ENCODE results near the gene OR2J1. TPM values are rescaled to one million over a fixed set of nuclear protein-coding genes. Genes with fewer than 3 reads are reported as not detected.
"Not testable (repeated sequence)": the region's sequence is repeated elsewhere in the genome, so short reads cannot be mapped to it uniquely, and the experiment has no call there.

OR2J1 gene
- total and polyA plus RNA-seq, 4 experiments from 2014 or later = not detected

- ChIA-PET POLR2A (ENCODE audit: partially characterized antibody) (no interaction called here), CTCF (ENCODE audit: partially characterized antibody) (no interaction called here)
- intact Hi-C loops (cut with micrococcal nuclease) = no loop called here
Measured at GRCh38 chr6:29092957-29093356, 6.3 kb upstream of the OR2J1 start.

GRCh38 chr6:29097803-29098202 lies 1.5 kb upstream of the OR2J1 start:
- H3K27me3 ChIP-seq (ENCODE audit: insufficient read depth, low read length) = no peaks in the 10 kb centered on the region
- H3K27me3 Mint-ChIP-seq = peaks cover 8 to 12% of the 10 kb centered on the region in 2 donors
- no peak overlapping the region for H3K4me3 ChIP-seq (ENCODE audit: low read length in 2 of 2)
- no peaks in the 10 kb centered on the region for H3K4me1 Mint-ChIP-seq
- CTCF ChIA-PET (ENCODE audit: partially characterized antibody) = no interaction called here
- H3K9me3 ChIP-seq (ENCODE audit: control insufficient read depth in 1 of 2, low read length in 2 of 2) = no peaks in the 10 kb centered on the region
- POLR2A ChIA-PET (ENCODE audit: partially characterized antibody) = no interaction called here
- no peak overlapping the region for H3K4me3 Mint-ChIP-seq
- no peaks in the 10 kb centered on the region for H3K4me1 ChIP-seq (ENCODE audit: insufficient read depth, low read length)
- no peaks in the 10 kb centered on the region for H3K36me3 ChIP-seq (ENCODE audit: insufficient read depth, low read length)
- no peak for DNase-seq
- no peak overlapping the region for H3K27ac Mint-ChIP-seq
- H3K9me3 Mint-ChIP-seq = peaks cover 0 to 2% (median 0%) of the 10 kb centered on the region in 8 donors
- H3K27ac ChIP-seq (ENCODE audit: low read depth, low read length) = no peak overlapping the region
- H3K36me3 Mint-ChIP-seq = no peaks in the 10 kb centered on the region
- intact Hi-C loops (cut with micrococcal nuclease) = no loop called here

More at GRCh38 chr6:29092957-29093356, 6.3 kb upstream of the OR2J1 start:
- no peak overlapping the region for H3K27ac Mint-ChIP-seq
- Histone ChIP-seq H3K27ac (ENCODE audit: low read depth, low read length) (no peak overlapping the region), H3K4me1 (ENCODE audit: insufficient read depth, low read length) (no peaks in the 10 kb centered on the region), H3K9me3 (ENCODE audit: control insufficient read depth in 1 of 2, low read length in 2 of 2) (no peaks in the 10 kb centered on the region), H3K4me3 (ENCODE audit: low read length in 2 of 2) (no peak overlapping the region), H3K27me3 (ENCODE audit: insufficient read depth, low read length) (no peaks in the 10 kb centered on the region), H3K36me3 (ENCODE audit: insufficient read depth, low read length) (no peaks in the 10 kb centered on the region)
- no peak overlapping the region for H3K4me3 Mint-ChIP-seq
- no peaks in the 10 kb centered on the region for H3K4me1 Mint-ChIP-seq
- H3K27me3 Mint-ChIP-seq = peaks cover 13 to 18% of the 10 kb centered on the region in 2 donors
- H3K9me3 Mint-ChIP-seq = peaks cover 0 to 3% (median 0%) of the 10 kb centered on the region in 8 donors
- no peak for DNase-seq
- no peaks in the 10 kb centered on the region for H3K36me3 Mint-ChIP-seq

GRCh38 chr6:29107758-29108157 lies 8.5 kb downstream of the OR2J1 start, which contains the start of gene OR2J3:
Gene OR2J3 (plus strand): TSS chr6:29108058. CDS start chr6:29111891, 3,833 bp downstream.
- DNase-seq = no peak
- H3K27ac Mint-ChIP-seq = no peak within 1 kb of the TSS
- peaks cover 17 to 32% of the 10 kb centered on the region in 2 donors for H3K27me3 Mint-ChIP-seq
- H3K4me1 Mint-ChIP-seq = no peaks in the 10 kb centered on the region
- ChIA-PET POLR2A (ENCODE audit: partially characterized antibody) (no interaction called here), CTCF (ENCODE audit: partially characterized antibody) (no interaction called here)
- Histone ChIP-seq H3K27me3 (ENCODE audit: insufficient read depth, low read length) (peaks cover 6% of the 10 kb centered on the region), H3K36me3 (ENCODE audit: insufficient read depth, low read length) (no peaks in the 10 kb centered on the region), H3K4me1 (ENCODE audit: insufficient read depth, low read length) (no peaks in the 10 kb centered on the region), H3K27ac (ENCODE audit: low read depth, low read length) (no peak within 1 kb of the TSS), H3K4me3 (ENCODE audit: low read length in 2 of 2) (no peak within 1 kb of the TSS), H3K9me3 (ENCODE audit: control insufficient read depth in 1 of 2, low read length in 2 of 2) (no peaks in the 10 kb centered on the region)
- intact Hi-C loops (cut with micrococcal nuclease) = no loop called here
- H3K9me3 Mint-ChIP-seq = peaks cover 0 to 2% (median 0%) of the 10 kb centered on the region in 8 donors
- no peaks in the 10 kb centered on the region for H3K36me3 Mint-ChIP-seq
- no peak within 1 kb of the TSS for H3K4me3 Mint-ChIP-seq

- no peaks in the 10 kb centered on the region for H3K9me3 Mint-ChIP-seq
- Histone ChIP-seq H3K36me3 (ENCODE audit: insufficient read depth, low read length) (no peaks in the 10 kb centered on the region), H3K27me3 (ENCODE audit: insufficient read depth, low read length) (peaks cover 6% of the 10 kb centered on the region), H3K4me1 (ENCODE audit: insufficient read depth, low read length) (no peaks in the 10 kb centered on the region), H3K4me3 (ENCODE audit: low read length in 2 of 2) (no peak overlapping the region), H3K9me3 (ENCODE audit: control insufficient read depth in 1 of 2, low read length in 2 of 2) (no peaks in the 10 kb centered on the region), H3K27ac (ENCODE audit: low read depth, low read length) (no peak overlapping the region)
- no peak overlapping the region for H3K4me3 Mint-ChIP-seq
- DNase-seq = peak in 1 of 5 donors; percentile 0
- H3K4me1 Mint-ChIP-seq = no peaks in the 10 kb centered on the region
- POLR2A ChIA-PET (ENCODE audit: partially characterized antibody) = no interaction called here
- H3K27me3 Mint-ChIP-seq = peaks cover 12 to 18% of the 10 kb centered on the region in 2 donors
- no peak overlapping the region for H3K27ac Mint-ChIP-seq
- intact Hi-C loops (cut with micrococcal nuclease) = no loop called here
- no peaks in the 10 kb centered on the region for H3K36me3 Mint-ChIP-seq
- CTCF ChIA-PET (ENCODE audit: partially characterized antibody) = interaction anchor here (0.7 kb wide), 1 partner anchor 842 kb away, joined by 3 read pairs; no protein-coding TSS in a partner anchor
Measured at GRCh38 chr6:29112135-29112534, 12.8 kb downstream of the OR2J1 start.

GRCh38 chr6:29114964-29115363 lies 15.7 kb downstream of the OR2J1 start:
- H3K4me1 Mint-ChIP-seq; CTCF ChIA-PET (ENCODE audit: partially characterized antibody); H3K27me3 ChIP-seq (ENCODE audit: insufficient read depth, low read length); POLR2A ChIA-PET (ENCODE audit: partially characterized antibody); H3K9me3 ChIP-seq (ENCODE audit: control insufficient read depth in 1 of 2, low read length in 2 of 2); DNase-seq; intact Hi-C loops (cut with micrococcal nuclease); H3K36me3 ChIP-seq (ENCODE audit: insufficient read depth, low read length); H3K27ac ChIP-seq (ENCODE audit: low read depth, low read length); H3K4me1 ChIP-seq (ENCODE audit: insufficient read depth, low read length); H3K27ac Mint-ChIP-seq; H3K9me3 Mint-ChIP-seq; H3K36me3 Mint-ChIP-seq; H3K4me3 Mint-ChIP-seq; H3K4me3 ChIP-seq (ENCODE audit: low read length in 2 of 2): not testable (repeated sequence)
- H3K27me3 Mint-ChIP-seq = peaks cover 18 to 29% of the 10 kb centered on the region in 2 donors

GRCh38 chr6:29129326-29130012 lies 30.2 kb downstream of the OR2J1 start:
- H3K27me3 Mint-ChIP-seq = peaks cover 15 to 20% of the 10 kb centered on the region in 2 donors
- CTCF ChIA-PET (ENCODE audit: partially characterized antibody) = no interaction called here

GRCh38 chr6:29130644-29131043 lies 31.4 kb downstream of the OR2J1 start:
- Histone ChIP-seq H3K9me3 (ENCODE audit: control insufficient read depth in 1 of 2, low read length in 2 of 2) (no peaks in the 10 kb centered on the region), H3K27ac (ENCODE audit: low read depth, low read length) (no peak overlapping the region), H3K27me3 (ENCODE audit: insufficient read depth, low read length) (no peaks in the 10 kb centered on the region), H3K36me3 (ENCODE audit: insufficient read depth, low read length) (no peaks in the 10 kb centered on the region), H3K4me3 (ENCODE audit: low read length in 2 of 2) (no peak overlapping the region), H3K4me1 (ENCODE audit: insufficient read depth, low read length) (no peaks in the 10 kb centered on the region)
- ChIA-PET CTCF (ENCODE audit: partially characterized antibody) (no interaction called here), POLR2A (ENCODE audit: partially characterized antibody) (no interaction called here)
- Mint-ChIP-seq H3K4me1 (no peaks in the 10 kb centered on the region), H3K27me3 (peaks cover 20 to 21% of the 10 kb centered on the region in 2 donors), H3K36me3 (no peaks in the 10 kb centered on the region), H3K27ac (no peak overlapping the region), H3K9me3 (no peaks in the 10 kb centered on the region), H3K4me3 (no peak overlapping the region)
- intact Hi-C loops (cut with micrococcal nuclease) = no loop called here
- no peak for DNase-seq

More at GRCh38 chr6:29129326-29130012, 30.2 kb downstream of the OR2J1 start:
- peak in 1 of 5 donors; percentile 28 for DNase-seq
- Histone ChIP-seq H3K9me3 (ENCODE audit: control insufficient read depth in 1 of 2, low read length in 2 of 2) (no peaks in the 10 kb centered on the region), H3K4me3 (ENCODE audit: low read length in 2 of 2) (no peak overlapping the region), H3K27ac (ENCODE audit: low read depth, low read length) (no peak overlapping the region), H3K27me3 (ENCODE audit: insufficient read depth, low read length) (no peaks in the 10 kb centered on the region), H3K36me3 (ENCODE audit: insufficient read depth, low read length) (no peaks in the 10 kb centered on the region), H3K4me1 (ENCODE audit: insufficient read depth, low read length) (no peaks in the 10 kb centered on the region)
- POLR2A ChIA-PET (ENCODE audit: partially characterized antibody) = no interaction called here
- no peaks in the 10 kb centered on the region for H3K4me1 Mint-ChIP-seq
- H3K27ac Mint-ChIP-seq = no peak overlapping the region
- intact Hi-C loops (cut with micrococcal nuclease) = no loop called here
- no peaks in the 10 kb centered on the region for H3K36me3 Mint-ChIP-seq
- no peak overlapping the region for H3K4me3 Mint-ChIP-seq
- H3K9me3 Mint-ChIP-seq = no peaks in the 10 kb centered on the region

Measured in CD4-positive, alpha-beta memory T cell (primary cell).